ENCODE data around the gene THY1.
"Not testable (repeated sequence)": the region's sequence is repeated elsewhere in the genome, so short reads cannot be mapped to it uniquely, and the experiment has no call there.

THY1 gene

DNA sequence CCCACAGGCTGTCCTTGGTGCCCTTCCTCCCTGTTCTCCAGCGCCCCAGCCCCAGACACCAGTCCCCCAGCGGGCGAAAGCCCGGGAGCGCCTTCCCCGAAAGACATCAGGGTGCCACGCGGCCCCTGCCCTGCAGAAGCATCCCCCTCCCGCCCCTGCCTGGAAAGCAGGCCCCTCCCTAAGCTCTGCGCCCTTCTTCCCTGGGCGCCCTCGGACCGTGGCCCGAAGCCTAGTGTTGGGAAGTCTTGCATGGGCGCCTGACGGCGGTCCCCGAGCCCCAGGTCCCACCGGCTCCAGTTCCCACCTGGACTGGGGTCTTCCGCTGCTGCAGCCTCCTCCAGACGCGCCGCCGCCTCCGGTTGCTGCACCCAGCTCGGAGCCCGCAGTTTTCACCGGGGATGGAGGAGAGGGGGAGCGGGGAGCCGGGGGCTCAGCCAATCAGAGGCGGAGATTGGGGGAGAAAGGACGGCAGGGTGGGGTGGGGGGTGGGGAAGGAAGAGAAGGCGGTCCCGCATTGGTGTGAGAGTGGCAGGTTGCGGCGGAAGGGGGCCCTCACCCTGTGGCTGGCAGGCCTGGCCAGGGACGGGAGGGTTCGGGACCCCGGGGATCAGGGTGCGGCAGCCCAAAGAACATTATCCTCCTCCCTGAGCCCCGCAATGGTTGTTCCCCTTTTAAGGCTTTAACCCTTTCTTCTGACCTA, at the start of gene THY1:
THY1 (minus strand) TSS at position 364 of the 700 bp plus-strand sequence. CDS start 2,267 bp downstream, outside the sequence.
- DNase-seq, result no peak

DNA sequence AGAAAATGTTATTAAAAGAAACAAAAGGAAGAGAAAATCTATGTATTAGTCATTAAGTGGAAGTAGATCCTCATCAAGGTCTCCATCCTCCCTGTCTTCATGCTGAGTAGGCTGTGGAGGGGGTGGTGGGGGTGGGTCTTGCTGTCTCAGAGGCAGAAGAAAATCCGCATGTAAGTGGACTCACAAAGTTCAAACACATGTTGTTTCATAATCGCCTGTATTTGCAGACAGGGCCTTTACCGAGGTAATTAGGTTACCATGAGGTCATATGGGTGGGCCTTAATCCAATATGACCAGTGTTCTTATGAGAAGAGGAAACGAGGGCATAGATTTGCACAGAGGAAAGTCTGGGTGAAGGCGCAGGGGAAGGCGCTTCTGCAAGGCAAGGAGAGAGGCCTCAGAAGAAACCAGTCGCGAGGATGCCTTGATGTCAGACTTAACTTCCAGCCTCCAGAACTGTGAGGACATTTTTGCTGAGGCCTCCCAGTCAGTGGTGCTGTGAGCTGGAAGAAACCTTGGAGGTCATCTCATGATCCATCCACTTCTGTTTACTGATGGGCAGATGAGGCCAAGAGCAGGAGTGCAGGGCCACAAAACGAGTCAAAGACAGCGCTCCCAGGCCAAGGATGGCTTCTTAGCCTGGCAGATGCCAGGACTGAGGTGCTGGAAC, 49.3 kb upstream of the THY1 start:
- DNase-seq, result no peak

DNA sequence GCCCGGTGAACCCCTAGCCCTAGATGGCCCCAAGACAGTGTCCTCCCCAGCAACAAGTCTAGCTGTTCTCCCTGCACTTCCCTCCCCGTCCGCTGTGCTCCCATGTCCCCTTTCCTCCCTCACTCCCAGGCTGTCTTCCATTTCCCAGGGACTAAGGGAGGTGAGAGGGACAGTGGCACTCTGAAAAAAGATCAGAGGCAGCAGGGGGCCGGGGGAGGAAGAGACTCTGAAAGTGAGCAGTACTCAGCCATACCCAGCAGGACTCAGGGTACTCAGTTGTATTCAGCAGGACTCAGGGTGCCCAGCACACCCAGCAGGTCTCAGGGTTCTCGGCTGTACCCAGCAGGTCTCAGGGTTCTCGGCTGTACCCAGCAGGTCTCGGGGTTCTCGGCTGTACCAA, 48.4 kb upstream of the THY1 start:
- no peak for DNase-seq

DNA sequence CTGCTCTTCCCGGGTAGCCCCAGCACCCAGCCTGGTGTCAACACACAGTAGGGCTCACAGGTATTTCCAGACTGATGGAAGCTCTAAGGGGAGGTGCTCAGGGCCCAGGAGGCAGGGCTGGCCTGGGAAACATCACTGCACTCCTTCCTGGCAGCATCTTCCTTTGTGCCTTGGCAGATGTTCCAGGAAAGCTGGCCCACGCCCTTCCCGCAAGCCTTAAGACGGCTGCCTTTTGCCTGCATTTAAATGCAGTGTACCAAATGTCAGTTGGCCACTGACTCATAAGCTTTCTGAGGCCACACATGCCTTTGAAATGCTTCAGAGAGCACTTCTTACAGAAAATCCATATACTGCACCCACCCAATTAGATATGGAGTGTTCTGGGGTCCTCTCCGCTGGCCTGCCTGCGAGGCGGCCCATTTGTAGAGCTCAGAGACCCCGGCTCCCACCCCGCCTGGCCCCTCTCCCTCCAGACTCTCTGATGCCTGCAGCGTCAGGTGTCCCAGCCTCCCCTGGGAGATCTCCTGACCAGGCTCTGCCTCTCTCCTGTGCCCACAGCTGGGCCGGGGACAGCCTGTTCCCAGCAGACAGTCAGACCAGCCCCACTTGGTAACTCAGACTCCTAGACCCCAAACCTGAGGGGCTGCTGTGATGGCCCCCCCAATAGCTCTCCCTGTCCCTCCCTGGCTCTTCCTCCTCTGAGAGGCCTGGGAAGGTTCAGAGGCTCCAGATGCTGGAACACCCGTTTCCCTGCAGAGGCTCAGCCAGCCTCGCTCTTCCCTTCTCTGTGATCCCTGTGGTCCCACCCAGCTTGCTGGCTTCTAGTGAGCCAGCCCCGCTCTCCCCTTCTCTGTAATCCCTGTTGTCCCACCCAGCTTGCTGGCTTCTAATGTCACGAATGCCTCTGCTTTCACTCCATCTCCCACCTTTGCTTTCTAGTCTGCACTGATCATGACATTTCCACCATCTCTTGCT, 47.6 kb upstream of the THY1 start:
- no peak for DNase-seq

DNA sequence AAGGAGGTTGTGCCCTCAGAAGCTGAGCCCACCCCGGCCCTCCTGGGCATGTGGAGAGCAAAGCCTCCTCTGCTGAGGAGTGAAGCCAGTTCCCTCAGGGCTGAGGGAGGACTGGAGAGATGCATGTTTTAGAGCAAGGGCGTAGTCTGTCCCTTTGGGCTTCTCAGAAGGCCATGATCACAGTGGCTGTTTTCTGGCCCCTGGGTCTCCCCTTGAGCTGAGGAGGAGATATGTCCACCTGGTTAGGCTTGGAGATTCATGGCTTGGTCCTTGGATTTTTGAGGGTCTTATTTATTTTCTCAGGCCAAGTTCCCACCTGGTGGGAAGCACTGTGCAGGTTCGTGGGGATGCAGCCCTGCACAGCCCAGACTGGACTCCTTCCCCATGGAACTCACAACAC, 46.5 kb upstream of the THY1 start:
- DNase-seq, result no peak

DNA sequence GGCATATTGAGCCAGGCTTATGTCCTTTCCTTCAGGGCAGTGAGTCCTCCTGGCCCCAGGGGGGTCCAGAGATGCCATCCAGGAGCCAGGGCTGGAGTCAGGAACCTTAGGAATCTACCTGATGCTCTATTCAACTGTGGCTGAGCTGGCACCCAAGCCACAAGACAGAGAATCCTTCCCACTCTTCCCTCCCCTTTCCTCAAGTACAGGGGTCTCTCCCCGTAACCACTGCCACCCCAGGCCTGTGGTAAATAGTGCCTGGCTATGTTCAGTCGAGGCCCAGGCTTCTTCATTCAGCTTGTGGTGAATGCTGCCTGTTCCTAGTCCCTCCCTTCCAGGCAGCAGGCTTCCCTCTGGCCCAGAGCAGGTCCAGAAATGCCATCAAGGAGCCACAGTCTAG, 45.5 kb upstream of the THY1 start:
- no peak for DNase-seq

DNA sequence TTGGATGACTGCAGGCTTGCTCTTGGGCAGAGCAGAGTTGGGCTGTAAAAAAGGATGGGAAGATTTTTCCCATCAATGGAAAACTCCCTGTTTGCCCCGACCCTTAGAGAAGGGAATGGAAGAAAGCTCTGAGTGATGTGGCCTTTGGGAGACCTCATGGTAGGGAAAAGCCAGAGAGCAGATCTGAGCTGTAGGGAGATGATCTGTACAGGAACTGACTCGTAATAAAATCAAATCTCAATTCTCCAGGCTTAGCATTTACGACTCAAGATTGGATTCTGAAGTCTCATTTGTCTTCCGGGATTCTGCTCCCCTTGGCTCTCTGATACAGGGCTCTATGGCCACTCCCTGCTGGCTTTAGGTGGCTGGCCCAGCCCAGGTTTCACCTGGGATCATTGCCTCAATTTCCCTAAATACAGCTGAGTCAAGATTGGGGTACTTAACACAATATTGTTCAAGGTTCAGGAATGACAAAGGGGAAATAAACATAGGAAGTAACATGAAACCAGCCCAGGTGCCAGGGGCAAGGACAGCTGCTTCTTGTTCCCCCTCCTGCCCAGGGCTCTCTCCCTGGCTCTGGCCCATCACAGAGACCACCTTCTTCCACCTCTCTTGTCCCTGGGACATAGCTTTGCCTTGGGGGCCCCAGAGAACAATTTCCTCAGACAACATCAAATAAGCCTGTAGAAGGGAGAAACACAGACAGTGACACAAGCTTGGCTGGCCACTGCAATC, 38.4 kb upstream of the THY1 start:
- no peak for DNase-seq

DNA sequence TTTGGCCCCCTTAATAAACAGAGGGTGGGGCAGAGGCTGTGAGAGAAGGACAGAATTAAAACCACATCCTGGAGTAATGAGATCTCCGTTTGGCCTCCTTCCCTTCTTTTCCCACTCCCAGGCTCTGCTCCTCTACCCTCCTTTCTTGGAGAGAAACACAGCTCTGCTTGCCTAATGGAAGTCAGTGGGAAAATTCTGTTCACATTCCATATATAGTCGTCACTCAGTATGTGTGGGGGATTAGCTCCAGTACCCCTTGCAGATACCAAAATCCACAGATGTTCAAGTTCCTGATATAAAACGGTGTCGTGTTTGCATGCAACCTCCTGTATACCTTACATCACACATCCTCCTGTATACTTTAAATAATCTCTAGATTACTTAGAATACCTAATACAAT, 37.6 kb upstream of the THY1 start:
- no peak for DNase-seq

DNA sequence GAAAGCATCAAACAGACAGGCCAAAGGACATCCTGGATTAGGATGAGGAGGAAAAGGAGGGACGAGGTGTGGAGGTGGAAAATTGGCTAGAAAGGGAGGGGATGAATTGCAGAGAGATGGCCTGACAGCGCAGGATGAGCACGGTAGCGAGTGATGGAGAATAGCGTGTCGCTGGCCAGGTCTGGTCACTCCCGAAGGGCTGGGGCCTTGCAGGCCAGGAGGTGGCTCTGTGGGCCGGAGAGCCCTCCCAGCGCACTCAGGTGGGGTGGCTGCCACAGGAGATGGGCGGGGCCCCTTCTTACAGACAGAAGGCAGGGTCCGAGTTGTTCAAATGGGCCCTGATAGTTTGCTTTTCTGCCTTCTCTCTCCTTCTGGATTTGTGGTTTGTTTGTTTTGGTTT, 37.1 kb upstream of the THY1 start:
- DNase-seq, result no peak

DNA sequence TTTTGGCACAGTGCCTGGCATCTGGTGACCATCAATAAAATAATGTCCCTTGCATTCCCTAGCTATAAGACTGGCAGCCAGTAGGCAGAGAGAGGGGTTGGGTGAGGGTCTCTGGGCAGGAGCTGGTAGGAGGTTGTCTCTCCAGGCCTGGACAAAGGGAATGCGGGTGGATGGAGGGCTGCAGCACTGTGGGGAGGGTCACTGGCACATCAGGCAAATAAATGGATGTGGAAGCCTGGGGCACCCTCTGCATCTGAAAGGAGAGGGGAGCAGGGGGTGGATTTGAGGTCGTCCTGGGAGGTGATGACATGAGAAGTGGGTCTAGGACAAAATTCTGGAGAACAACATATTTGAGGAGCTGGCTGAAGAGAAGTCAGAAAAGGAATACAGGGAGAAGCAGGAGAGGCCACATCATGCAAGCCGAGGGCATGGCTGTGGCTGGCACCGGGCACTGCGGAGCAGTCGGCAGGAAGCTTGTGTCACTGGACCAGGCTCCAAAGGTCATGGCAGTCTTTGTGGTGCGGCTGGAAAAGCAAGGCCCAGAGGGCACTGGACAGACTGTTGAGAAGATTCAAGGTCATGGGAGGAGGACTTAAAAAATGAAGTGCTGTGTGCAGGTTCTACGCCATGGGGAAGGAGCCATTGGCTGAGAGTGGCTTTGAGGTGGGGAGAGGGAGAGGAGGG, 36.5 kb upstream of the THY1 start:
- DNase-seq, result no peak

DNA sequence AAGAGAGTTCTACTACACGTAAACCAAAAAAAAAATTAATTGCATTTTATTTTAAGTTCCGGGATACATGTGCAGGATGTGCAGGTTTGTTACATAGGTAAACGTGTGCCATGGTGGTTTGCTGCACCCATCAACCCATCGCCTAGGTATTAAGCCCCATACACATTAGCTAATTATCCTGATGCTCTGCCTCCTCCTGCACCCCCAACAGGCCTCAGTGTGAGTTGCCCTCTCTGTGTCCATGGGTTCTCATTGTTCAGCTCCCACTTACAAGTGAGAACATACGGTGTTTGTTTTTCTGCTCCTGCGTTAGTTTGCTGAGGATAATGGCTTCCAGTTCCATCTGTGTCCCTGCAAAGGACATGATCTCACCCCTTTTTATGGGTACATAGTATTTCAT, 32.7 kb upstream of the THY1 start:
- DNase-seq, result not testable (repeated sequence)

DNA sequence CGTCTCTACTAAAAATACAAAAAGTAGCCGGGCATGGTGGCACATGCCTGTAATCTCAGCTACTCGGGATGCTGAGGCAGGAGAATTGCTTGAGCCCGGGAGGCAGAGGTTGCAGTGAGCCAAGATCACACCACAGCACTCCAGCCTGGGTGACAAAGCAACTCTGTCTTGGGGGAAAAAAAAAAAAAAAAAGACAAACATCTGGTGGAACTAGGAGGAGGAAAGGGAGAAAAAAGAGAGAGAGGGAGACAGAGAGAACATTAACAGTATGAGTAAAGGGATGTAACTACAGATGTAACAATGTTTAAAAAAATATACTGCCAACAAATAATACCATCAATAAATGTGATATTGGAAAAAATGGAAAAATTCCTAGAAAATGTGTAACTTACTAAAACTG, 32.3 kb upstream of the THY1 start:
- DNase-seq, result not testable (repeated sequence)

DNA sequence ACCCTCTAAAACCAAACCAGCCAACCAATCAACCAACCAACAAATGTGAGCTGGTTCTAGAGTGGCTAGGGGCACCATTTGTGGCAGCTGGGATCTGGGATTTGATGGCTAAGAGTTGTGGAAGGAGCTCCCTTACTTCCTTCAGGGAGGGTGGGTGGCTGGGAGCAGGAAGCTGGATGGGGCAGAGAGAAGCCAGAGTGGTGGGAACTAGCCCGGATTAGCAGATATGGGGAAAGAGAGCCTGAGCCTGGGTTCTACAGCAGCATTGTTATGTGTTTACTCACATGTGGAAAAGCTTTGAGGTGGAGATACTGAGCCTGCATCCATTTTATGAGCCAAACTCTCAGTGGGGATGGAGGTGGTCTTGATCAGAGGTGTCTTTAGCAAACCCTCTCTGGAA, 30.9 kb upstream of the THY1 start:
- no peak for DNase-seq

DNA sequence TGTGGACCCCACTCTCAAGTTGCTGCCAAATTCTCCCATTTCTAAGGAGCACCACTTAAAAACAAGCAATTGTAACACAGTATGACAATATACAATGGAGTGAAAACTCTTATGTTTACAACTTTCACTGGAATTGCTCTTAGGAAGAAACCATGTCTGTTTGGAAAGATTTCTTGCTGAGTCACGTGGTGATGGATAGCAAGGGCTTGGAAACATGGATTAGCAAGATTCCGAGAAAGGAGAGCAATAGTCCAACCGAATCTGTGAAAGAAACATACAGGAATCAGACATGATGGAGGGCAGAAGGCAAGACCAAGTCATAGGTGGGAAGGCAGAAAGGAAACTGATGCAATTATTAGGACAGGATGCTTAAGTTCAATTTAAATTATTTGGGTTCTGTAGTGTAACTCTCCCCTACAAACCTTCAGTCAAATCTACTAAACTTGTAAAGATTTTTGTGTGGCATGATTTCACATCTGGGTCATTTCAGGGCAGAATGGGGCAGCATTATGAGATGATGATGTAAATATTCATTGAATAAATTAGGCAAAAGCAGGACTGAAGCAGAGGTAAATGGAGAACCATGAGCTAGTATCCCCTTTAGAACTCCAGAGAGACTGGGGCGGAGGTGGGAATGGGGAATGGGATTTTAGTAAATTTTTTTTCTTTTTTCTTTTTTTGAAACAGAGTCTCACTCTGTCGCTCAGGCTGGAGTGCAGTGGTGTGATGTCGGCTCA, 27.8 kb upstream of the THY1 start:
- DNase-seq, result no peak

DNA sequence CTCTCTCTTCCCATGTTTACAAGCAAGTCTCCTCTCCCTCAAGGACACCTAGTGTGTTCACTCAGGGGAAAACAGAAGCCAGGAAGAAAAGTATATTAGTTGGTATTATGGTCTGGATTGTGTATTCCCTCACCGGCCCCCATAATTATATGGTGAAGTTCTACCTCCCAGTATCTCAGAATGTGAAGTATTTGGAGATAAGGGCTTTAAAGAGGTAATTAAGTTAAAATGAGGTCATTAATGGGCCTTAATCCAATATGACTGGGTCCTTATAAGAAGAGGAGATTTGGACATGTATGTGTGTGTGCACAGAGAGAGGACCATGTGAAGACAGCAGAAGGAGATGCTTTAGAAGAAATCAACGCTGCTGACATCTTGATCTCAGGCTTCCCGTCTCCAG, 26.5 kb upstream of the THY1 start:
- DNase-seq, result no peak

DNA sequence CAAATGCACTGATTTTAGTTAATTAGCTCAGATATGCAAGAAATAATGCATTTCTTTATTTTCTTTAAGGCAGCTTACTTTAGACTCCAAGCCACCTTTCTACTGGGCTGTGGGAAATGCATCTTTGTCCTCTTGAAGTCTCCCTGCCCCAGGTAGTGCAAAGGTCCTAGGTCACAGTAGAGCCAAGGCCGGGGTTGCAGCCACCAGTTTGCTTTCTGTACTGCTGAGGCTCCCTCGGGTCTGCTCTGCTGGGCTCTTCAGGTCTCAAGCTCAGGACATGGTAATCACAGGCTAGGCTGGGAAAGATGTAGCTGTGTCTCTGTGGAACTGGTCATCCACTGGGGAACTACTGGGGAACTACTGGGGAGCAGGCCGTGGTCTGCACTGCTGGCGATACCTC, 25.4 kb upstream of the THY1 start:
- DNase-seq, result no peak

DNA sequence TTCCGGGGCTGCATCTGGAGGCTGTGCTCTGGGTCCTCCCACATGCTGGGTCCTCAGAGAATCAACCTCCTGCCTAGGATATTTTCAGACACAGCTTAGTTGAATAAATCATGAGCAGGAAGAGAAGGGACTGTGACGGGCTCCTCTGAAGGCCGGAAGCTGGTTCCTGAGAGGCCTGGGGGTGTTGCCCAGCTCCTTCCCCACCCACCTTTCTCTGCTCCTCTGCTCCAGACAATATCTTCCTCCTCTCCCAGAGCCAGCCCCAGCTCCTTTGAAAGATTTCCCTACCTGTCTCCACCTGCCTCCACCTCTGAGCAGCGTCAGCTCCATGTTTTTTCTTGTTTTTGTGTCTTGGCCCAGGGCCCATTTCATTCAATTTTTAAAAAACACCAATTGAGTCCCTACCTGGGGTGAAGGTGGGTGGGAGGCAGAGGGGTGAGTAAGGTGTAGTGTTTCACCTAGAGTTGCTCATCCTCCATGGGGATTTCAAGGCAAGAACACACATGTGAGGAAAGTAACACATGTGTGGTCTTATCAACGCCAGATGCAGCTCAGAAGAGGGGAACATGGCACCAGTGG, 24.8 kb upstream of the THY1 start:
- DNase-seq, result no peak

DNA sequence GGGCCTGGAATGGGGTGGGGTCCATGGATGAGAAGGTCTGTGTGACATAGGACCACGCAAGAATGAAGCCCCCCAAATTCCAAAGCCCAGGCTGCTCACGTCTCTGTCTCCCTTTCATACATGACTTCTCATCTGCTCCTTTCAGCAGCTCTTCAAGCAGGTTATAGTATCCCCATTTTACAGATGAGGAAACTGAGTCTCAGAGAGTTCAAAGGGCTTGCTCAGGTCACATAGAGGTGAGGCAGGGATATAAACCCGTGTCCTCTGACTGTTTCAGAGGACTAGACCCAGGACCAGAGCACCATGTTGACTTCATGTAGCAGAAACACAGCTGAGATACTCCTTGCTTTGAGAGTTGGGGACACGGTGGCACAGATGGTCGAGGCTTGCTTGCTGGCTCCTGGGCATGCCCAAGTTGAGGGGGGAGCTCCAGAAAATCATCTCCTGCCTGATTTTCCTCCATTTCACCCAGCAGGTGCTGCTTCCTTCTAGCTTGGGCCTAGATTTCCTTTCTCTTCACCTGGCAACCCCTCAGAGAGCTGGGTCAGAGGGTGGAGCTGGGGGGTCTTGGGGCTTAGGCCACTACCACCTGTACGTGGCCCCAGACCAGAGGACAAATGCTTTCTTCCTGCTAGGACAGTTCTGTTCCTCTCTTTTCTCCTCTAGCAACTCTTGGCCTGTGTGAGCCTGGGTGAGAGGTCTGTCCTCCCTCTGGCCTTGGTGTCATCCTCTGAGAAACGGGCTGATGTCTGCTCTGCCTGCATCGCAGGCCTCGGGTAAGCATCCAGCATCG, 24.1 kb upstream of the THY1 start:
- DNase-seq, result no peak

DNA sequence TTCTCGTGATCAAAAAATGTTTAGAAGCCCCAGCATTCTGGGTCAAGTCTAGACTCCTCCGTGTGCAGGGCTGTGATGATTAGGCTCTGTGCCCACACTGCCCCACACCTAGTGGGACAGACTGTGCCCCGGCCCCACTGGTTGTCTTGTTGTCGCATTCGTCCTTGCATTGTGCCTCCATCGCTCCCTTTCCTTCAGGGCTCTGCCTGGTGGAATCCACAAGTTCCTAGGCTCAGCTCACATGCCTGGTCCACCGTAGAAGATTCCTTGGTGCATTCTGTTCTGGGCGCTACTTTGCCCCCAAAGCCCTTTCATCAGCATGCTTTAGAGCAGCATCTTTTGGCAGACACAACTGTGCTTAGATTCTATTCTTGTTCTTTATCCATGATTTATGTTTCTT, 23.5 kb upstream of the THY1 start:
- DNase-seq, result no peak

DNA sequence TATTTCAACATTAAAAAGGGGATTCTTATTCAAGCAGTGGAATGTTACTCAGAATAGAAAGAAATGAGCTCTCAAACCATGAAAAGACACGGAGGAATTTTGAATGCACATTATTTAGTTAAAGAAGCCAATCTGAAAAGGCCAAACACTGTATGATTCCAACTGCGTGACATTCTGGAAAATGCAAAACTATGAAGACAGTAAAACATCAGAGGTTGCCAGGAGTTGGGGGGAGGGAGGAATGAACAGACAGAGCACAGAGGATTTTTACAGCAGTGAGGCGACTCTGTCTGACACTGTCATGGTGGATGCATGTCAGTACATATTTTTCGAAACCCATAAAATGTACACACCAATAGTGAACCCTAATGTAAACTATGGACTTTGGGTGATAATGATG, 22.9 kb upstream of the THY1 start:
- no peak for DNase-seq
